ENCODE results near the gene ZSWIM1. TPM values are rescaled to one million over a fixed set of nuclear protein-coding genes. Genes with fewer than 3 reads are reported as not detected.

Gene ZSWIM1
- total and polyA plus RNA-seq, 7 experiments from 2014 or later, result 3.2 to 16.0 (median 9.8) TPM

GRCh38 chr20:45912344-45912682 is 31.3 kb downstream of the ZSWIM1 start:
- POLR2A ChIA-PET, result no interaction called here
- ATAC-seq (no peak), DNase-seq (no peak)
- Mint-ChIP-seq H3K27me3 (peaks cover 16 to 25% (median 22%) of the 10 kb centered on the region in 5 donors), H3K4me1 (peaks cover 0 to 21% (median 16%) of the 10 kb centered on the region in 7 donors), H3K9me3 (no peaks in the 10 kb centered on the region), H3K27ac (no peak overlapping the region), H3K36me3 (no peaks in the 10 kb centered on the region), H3K4me3 (peak overlapping the region in 9 of 10 donors; percentile 51 to 84 (median 66))
- Histone ChIP-seq H3K4me1 (ENCODE audit: control insufficient read depth in 2 of 2, insufficient read depth in 2 of 2, low read length in 2 of 2) (peaks cover 13 to 17% of the 10 kb centered on the region in 2 donors), H3K4me3 (ENCODE audit: low read length) (no peak overlapping the region), H3K27me3 (ENCODE audit: control insufficient read depth in 2 of 2, insufficient read depth in 2 of 2, low read length in 2 of 2) (no peaks in the 10 kb centered on the region), H3K27ac (ENCODE audit: low read depth, low read length) (no peak overlapping the region), H3K9me3 (ENCODE audit: control insufficient read depth in 2 of 3, low read length in 3 of 3) (no peaks in the 10 kb centered on the region), H3K36me3 (ENCODE audit: control insufficient read depth in 2 of 3, insufficient read depth in 3 of 3, low read length in 3 of 3) (no peaks in the 10 kb centered on the region)
- CTCF ChIA-PET, result no interaction called here
- intact Hi-C loops (cut with micrococcal nuclease), result no loop called here

- no peak overlapping the region for H3K4me3 ChIP-seq (ENCODE audit: low read length)
- Mint-ChIP-seq H3K27ac (no peak overlapping the region), H3K4me3 (peak overlapping the region in 2 of 10 donors; percentile 37 to 41), H3K27me3 (peaks cover 16 to 29% (median 22%) of the 10 kb centered on the region in 5 donors), H3K36me3 (no peaks in the 10 kb centered on the region), H3K9me3 (no peaks in the 10 kb centered on the region), H3K4me1 (peaks cover 0 to 21% (median 16%) of the 10 kb centered on the region in 7 donors)
- H3K36me3 ChIP-seq (ENCODE audit: control insufficient read depth in 2 of 3, insufficient read depth in 3 of 3, low read length in 3 of 3), result no peaks in the 10 kb centered on the region
- H3K4me1 ChIP-seq (ENCODE audit: control insufficient read depth in 2 of 2, insufficient read depth in 2 of 2, low read length in 2 of 2), result peaks cover 13 to 17% of the 10 kb centered on the region in 2 donors
- H3K27ac ChIP-seq (ENCODE audit: low read depth, low read length), result no peak overlapping the region
- DNase-seq, result no peak
- intact Hi-C loops (cut with micrococcal nuclease), result no loop called here
- no peaks in the 10 kb centered on the region for H3K9me3 ChIP-seq (ENCODE audit: control insufficient read depth in 2 of 3, low read length in 3 of 3)
- ATAC-seq, result no peak
- no peaks in the 10 kb centered on the region for H3K27me3 ChIP-seq (ENCODE audit: control insufficient read depth in 2 of 2, insufficient read depth in 2 of 2, low read length in 2 of 2)
- CTCF ChIA-PET, result no interaction called here
- POLR2A ChIA-PET, result no interaction called here
Measured at GRCh38 chr20:45913116-45913515, 32.1 kb downstream of the ZSWIM1 start.

GRCh38 chr20:45917790-45918141 is 36.7 kb downstream of the ZSWIM1 start:
- H3K4me1 ChIP-seq (ENCODE audit: control insufficient read depth in 2 of 2, insufficient read depth in 2 of 2, low read length in 2 of 2), result no peaks in the 10 kb centered on the region
- no peak overlapping the region for H3K4me3 ChIP-seq (ENCODE audit: low read length)
- intact Hi-C loops (cut with micrococcal nuclease), result no loop called here
- ChIA-PET CTCF (interaction anchor here (0.6 kb wide), 1 partner anchor 100 kb away, joined by 3 read pairs; no protein-coding TSS in a partner anchor), POLR2A (interaction anchor here (1.4 kb wide), 1 partner anchor 12 kb away, joined by 5 read pairs; no protein-coding TSS in a partner anchor)
- Mint-ChIP-seq H3K9me3 (no peaks in the 10 kb centered on the region), H3K4me1 (peaks cover 0 to 6% (median 0%) of the 10 kb centered on the region in 7 donors), H3K27me3 (peaks cover 17 to 43% (median 21%) of the 10 kb centered on the region in 5 donors), H3K36me3 (no peaks in the 10 kb centered on the region), H3K4me3 (no peak overlapping the region), H3K27ac (no peak overlapping the region)
- no peak overlapping the region for H3K27ac ChIP-seq (ENCODE audit: low read depth, low read length)
- no peaks in the 10 kb centered on the region for H3K27me3 ChIP-seq (ENCODE audit: control insufficient read depth in 2 of 2, insufficient read depth in 2 of 2, low read length in 2 of 2)
- H3K9me3 ChIP-seq (ENCODE audit: control insufficient read depth in 2 of 3, low read length in 3 of 3), result no peaks in the 10 kb centered on the region
- DNase-seq (no peak), ATAC-seq (no peak)
- H3K36me3 ChIP-seq (ENCODE audit: control insufficient read depth in 2 of 3, insufficient read depth in 3 of 3, low read length in 3 of 3), result no peaks in the 10 kb centered on the region

DNA sequence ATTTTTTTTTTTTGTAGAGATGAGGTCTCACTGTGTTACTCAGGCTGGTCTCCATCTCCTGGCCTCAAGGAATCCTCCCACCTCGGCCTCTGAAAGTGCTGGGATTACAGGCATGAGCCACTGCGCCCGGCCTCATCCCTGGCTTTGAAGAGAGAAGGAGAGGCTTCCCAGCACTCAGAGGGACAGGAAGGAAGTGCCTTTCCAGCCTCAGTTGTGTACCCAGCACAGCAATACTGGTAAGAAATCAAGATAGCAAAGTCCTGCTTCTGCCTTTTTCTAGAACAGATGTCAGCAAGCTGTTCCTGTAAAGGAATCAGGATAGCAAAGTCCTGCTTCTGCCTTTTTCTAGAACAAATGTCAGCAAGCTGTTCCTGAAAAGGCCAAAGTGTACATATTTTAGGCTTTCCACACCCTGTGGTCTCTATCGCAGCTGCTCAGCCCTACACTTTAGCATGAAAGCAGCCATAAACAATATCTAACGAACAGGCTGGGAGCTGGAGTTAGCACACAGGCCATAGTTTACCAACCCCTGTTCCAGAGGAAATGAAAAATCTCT is 37.2 kb downstream of the ZSWIM1 start:
- Histone ChIP-seq H3K27ac (ENCODE audit: low read depth, low read length) (no peak overlapping the region), H3K36me3 (ENCODE audit: control insufficient read depth in 2 of 3, insufficient read depth in 3 of 3, low read length in 3 of 3) (no peaks in the 10 kb centered on the region), H3K4me1 (ENCODE audit: control insufficient read depth in 2 of 2, insufficient read depth in 2 of 2, low read length in 2 of 2) (no peaks in the 10 kb centered on the region), H3K9me3 (ENCODE audit: control insufficient read depth in 2 of 3, low read length in 3 of 3) (no peaks in the 10 kb centered on the region), H3K27me3 (ENCODE audit: control insufficient read depth in 2 of 2, insufficient read depth in 2 of 2, low read length in 2 of 2) (no peaks in the 10 kb centered on the region), H3K4me3 (ENCODE audit: low read length) (no peak overlapping the region)
- no peak overlapping the region for H3K27ac Mint-ChIP-seq
- ChIA-PET CTCF (no interaction called here), POLR2A (interaction anchor here (1.4 kb wide), 1 partner anchor 12 kb away, joined by 5 read pairs; no protein-coding TSS in a partner anchor)
- H3K36me3 Mint-ChIP-seq, result no peaks in the 10 kb centered on the region
- intact Hi-C loops (cut with micrococcal nuclease), result no loop called here
- peaks cover 17 to 45% (median 21%) of the 10 kb centered on the region in 5 donors for H3K27me3 Mint-ChIP-seq
- ATAC-seq (no peak), DNase-seq (no peak)
- H3K4me1 Mint-ChIP-seq, result peaks cover 0 to 6% (median 0%) of the 10 kb centered on the region in 7 donors
- no peaks in the 10 kb centered on the region for H3K9me3 Mint-ChIP-seq
- H3K4me3 Mint-ChIP-seq, result no peak overlapping the region

GRCh38 chr20:45918779-45919537 is 37.9 kb downstream of the ZSWIM1 start:
- H3K4me3 ChIP-seq (ENCODE audit: low read length), result no peak overlapping the region
- Mint-ChIP-seq H3K4me3 (no peak overlapping the region), H3K36me3 (no peaks in the 10 kb centered on the region), H3K27me3 (peaks cover 17 to 45% (median 21%) of the 10 kb centered on the region in 5 donors), H3K9me3 (no peaks in the 10 kb centered on the region), H3K27ac (no peak overlapping the region), H3K4me1 (peaks cover 0 to 6% (median 0%) of the 10 kb centered on the region in 7 donors)
- no peak for DNase-seq
- ChIA-PET CTCF (interaction anchor here (0.8 kb wide), 1 partner anchor 16 kb away, joined by 3 read pairs; no protein-coding TSS in a partner anchor), POLR2A (interaction anchor here (1.4 kb wide), 1 partner anchor 11 kb away, joined by 5 read pairs; no protein-coding TSS in a partner anchor)
- no peak for ATAC-seq
- no peaks in the 10 kb centered on the region for H3K9me3 ChIP-seq (ENCODE audit: control insufficient read depth in 2 of 3, low read length in 3 of 3)
- no peaks in the 10 kb centered on the region for H3K36me3 ChIP-seq (ENCODE audit: control insufficient read depth in 2 of 3, insufficient read depth in 3 of 3, low read length in 3 of 3)
- no peaks in the 10 kb centered on the region for H3K27me3 ChIP-seq (ENCODE audit: control insufficient read depth in 2 of 2, insufficient read depth in 2 of 2, low read length in 2 of 2)
- H3K4me1 ChIP-seq (ENCODE audit: control insufficient read depth in 2 of 2, insufficient read depth in 2 of 2, low read length in 2 of 2), result no peaks in the 10 kb centered on the region
- no peak overlapping the region for H3K27ac ChIP-seq (ENCODE audit: low read depth, low read length)
- intact Hi-C loops (cut with micrococcal nuclease), result no loop called here

GRCh38 chr20:45919542-45920399 is 38.7 kb downstream of the ZSWIM1 start:
- Histone ChIP-seq H3K27me3 (ENCODE audit: control insufficient read depth in 2 of 2, insufficient read depth in 2 of 2, low read length in 2 of 2) (no peaks in the 10 kb centered on the region), H3K27ac (ENCODE audit: low read depth, low read length) (no peak overlapping the region), H3K4me3 (ENCODE audit: low read length) (no peak overlapping the region), H3K4me1 (ENCODE audit: control insufficient read depth in 2 of 2, insufficient read depth in 2 of 2, low read length in 2 of 2) (no peaks in the 10 kb centered on the region), H3K36me3 (ENCODE audit: control insufficient read depth in 2 of 3, insufficient read depth in 3 of 3, low read length in 3 of 3) (no peaks in the 10 kb centered on the region), H3K9me3 (ENCODE audit: control insufficient read depth in 2 of 3, low read length in 3 of 3) (no peaks in the 10 kb centered on the region)
- H3K36me3 Mint-ChIP-seq, result no peaks in the 10 kb centered on the region
- ChIA-PET CTCF (interaction anchor here (0.8 kb wide), 1 partner anchor 15 kb away, joined by 3 read pairs; no protein-coding TSS in a partner anchor), POLR2A (interaction anchor here (0.6 kb wide), 1 partner anchor 16 kb away, joined by 3 read pairs; no protein-coding TSS in a partner anchor)
- H3K4me3 Mint-ChIP-seq, result no peak overlapping the region
- ATAC-seq, result no peak
- H3K9me3 Mint-ChIP-seq, result no peaks in the 10 kb centered on the region
- intact Hi-C loops (cut with micrococcal nuclease), result no loop called here
- H3K4me1 Mint-ChIP-seq, result peaks cover 0 to 9% (median 4%) of the 10 kb centered on the region in 7 donors
- no peak for DNase-seq
- peaks cover 12 to 37% (median 17%) of the 10 kb centered on the region in 5 donors for H3K27me3 Mint-ChIP-seq
- H3K27ac Mint-ChIP-seq, result no peak overlapping the region
